GM12874 (cell line): Measurements from ENCODE around the gene GTPBP2.
A peak's percentile ranks its signal among the peaks of the same experiment; 100 is the strongest.

Experiments used
- CTCF ChIP-seq: IDR thresholded peaks from 2 replicates; pipeline ENCODE4 v1.5.1; 2011; ENCODE audit warnings: low read depth, mild to moderate bottlenecking, control low read depth, low read length, moderate library complexity; ENCODE audit not compliant: insufficient read depth

The GTPBP2 gene

GRCh38 chr6:43613721-43614395 lies 15.2 kb downstream of the GTPBP2 start:
- TF ChIP-seq CTCF = no peak

- TF ChIP-seq CTCF = no peak
Observed at GRCh38 chr6:43610431-43610830, 18.6 kb downstream of the GTPBP2 start.

GRCh38 chr6:43609402-43609801 lies 19.7 kb downstream of the GTPBP2 start:
- TF ChIP-seq CTCF = no peak

- TF ChIP-seq CTCF = no peak
Observed at GRCh38 chr6:43608807-43609206, 20.3 kb downstream of the GTPBP2 start.

- peak; percentile 81 for TF ChIP-seq CTCF
Observed at GRCh38 chr6:43608310-43608763, 20.7 kb downstream of the GTPBP2 start.

GRCh38 chr6:43606019-43606418 lies 23.0 kb downstream of the GTPBP2 start:
- TF ChIP-seq CTCF = no peak

- no peak for TF ChIP-seq CTCF
Observed at GRCh38 chr6:43604174-43604573, 24.9 kb downstream of the GTPBP2 start.

- TF ChIP-seq CTCF = no peak
Observed at GRCh38 chr6:43600595-43600994, 28.5 kb downstream of the GTPBP2 start.
